Forelimb muscle (tissue), 1 donor: ENCODE results near the gene CX3CR1. TPM values are rescaled to one million over a fixed set of nuclear protein-coding genes. Genes with fewer than 3 reads are reported as not detected.
"Not testable (repeated sequence)": the region's sequence is repeated elsewhere in the genome, so short reads cannot be mapped to it uniquely, and the experiment has no call there.

Source experiments
- DNase-seq: peaks from one replicate; pipeline ENCODE4 v3.0.0-alpha.2; 2013; ENCODE audit warnings: low read depth
- polyA plus RNA-seq: library from polyadenylated mRNA; unstranded; fragments of 120-200 nt; gene quantifications from one replicate; pipeline ENCODE4 v1.2.1, GENCODE V29; 2013; ENCODE audit not compliant: insufficient read length

The CX3CR1 gene, protein sequence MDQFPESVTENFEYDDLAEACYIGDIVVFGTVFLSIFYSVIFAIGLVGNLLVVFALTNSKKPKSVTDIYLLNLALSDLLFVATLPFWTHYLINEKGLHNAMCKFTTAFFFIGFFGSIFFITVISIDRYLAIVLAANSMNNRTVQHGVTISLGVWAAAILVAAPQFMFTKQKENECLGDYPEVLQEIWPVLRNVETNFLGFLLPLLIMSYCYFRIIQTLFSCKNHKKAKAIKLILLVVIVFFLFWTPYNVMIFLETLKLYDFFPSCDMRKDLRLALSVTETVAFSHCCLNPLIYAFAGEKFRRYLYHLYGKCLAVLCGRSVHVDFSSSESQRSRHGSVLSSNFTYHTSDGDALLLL
- 4.2 TPM for polyA plus RNA-seq

DNA sequence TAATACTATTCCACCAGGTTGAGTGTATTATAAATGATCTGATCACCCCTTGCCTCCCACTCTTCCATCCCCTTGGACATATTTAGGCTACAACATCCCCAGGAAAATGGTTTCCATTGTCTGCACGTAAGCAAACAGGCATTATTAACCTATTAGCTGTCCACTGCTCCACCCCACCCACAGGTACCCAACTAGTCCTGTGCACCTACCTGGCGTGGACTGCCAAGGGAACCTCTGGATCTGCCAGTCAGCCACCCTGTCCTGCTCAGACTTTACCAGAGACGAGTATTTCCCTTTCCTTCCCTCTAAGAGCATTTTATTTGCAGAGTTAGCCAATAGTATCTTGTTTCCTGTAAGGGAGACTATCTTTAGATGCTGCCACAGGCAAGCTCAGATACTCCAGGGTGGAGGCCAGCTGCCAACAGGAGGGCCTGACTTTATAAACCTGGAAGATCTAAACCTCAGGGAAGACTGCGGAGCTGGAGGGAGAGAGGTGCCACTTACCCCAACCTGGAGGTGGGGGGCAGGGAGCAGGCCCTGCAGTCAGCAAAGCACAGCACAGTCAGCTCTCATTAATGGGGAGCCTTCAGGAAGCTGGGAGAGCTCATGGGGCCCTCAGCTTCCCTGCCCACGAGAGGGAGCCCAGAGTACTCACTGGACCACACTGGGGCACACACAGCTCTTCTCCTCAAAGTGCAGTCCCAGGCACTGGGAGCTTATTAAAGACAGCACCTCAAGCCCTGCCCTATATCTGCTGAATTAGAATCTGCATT, at the start of gene CX3CR1:
Gene CX3CR1 (minus strand): TSS at position 292 of the 773 bp plus-strand sequence. CDS start 13,527 bp downstream, outside the sequence.
- no peak for DNase-seq

DNA sequence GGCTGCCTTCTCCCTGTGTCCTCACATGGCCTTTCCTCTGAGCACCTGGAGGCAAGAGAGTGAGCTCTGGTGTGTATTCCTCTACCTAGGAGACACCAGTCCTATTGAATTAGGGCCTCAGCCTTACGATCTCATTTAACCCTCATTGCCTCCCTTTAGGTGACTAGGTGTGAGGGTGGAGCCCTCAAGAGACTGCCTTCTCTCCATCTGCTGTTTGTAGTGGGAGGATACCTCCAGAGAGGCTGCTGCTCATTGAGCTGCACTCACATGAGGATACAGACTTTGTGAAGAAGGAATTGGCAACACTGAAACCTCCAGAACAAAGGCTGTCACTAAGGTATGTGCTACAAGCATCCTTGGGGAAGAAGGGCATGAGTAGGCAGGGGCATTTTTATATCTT, 49.7 kb upstream of the CX3CR1 start, which contains the start of gene CCR8:
Gene CCR8 (plus strand): TSS at position 217 of the 400 bp plus-strand sequence. CDS start 2,623 bp downstream, outside the sequence.
- no peak for DNase-seq

DNA sequence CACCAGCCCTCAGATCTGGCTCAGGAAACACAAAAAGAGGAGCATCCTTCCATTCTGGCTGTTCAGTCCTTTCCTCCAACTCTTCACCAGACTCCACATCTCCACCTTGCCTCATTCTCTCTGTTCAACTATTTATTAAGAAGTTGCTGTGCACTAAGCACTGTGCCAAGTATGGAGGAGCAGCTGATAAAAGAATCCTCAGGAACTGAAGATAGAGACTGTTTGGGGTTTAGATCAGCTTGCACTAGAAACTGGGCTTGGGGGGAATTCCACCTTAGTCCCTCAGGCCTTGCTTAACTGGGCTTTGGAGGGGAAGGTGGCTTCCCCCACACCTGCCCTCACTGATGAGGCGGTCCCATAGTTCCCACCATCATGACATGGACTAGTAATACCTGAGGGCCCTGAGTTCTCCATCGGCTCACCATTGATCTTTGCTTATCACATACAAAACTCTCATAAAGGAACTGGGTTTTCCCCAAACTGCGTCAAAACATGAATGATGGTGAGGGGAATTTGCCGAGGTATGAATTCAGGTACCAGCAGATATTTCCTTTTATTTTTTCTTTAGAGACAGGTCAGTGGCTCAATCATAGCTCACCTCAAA, 48.0 kb upstream of the CX3CR1 start:
- no peak for DNase-seq

DNA sequence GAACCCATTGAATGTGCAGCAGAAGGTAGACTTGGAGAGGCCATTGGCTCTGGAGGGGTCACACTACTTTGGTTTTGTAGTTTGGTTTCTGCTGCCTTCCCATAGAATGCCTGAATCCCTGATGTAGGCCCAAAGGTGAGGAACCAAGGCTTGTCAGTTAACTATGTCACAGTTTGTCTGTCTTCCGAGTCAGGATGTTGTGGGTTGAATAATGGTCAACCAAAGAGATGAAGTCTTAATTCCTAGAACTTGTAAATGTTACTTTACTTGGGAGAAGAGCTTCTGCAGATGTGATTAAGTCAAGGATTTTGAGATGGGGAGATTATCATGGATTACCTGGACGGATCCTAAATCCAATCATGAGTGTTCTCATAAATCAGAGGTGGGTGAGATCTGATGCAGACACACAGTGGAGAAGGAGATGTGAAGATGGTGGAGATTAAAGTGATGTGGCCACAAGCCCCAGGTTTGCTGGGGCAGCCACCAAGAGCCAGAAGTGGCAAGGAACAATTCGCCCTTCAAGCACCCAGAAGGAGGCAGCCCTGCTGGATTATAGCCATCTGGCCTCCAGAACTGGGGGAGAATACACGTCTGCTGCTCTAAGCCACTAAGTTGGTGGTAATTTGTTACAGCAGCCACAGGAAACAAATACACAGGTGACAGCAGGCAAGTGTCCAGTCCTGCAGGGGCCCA, 47.4 kb upstream of the CX3CR1 start:
- DNase-seq, result no peak

DNA sequence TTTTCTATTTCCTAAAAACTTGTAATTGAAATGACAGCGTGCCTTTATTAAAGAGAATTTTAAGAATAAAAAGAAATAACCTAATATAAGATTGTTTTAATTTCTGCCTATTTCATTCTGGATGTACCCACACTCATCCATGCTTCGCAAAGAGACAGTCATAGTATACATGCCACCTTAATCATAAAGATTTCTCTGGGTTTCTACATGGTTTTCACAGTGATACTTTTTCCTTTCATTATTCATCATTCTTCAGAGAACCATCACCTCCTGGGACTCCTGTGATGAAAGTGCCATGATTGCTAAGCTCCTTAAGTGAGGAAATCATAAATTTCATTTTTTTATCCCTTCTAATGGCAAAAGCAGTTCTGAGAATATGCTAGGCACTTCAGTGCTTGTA, 45.4 kb upstream of the CX3CR1 start:
- DNase-seq, result no peak

- no peak for DNase-seq
Observed at GRCh38 chr3:39323494-39323893, 43.7 kb upstream of the CX3CR1 start.

GRCh38 chr3:39322936-39323335, 43.1 kb upstream of the CX3CR1 start:
- DNase-seq, result no peak

DNA sequence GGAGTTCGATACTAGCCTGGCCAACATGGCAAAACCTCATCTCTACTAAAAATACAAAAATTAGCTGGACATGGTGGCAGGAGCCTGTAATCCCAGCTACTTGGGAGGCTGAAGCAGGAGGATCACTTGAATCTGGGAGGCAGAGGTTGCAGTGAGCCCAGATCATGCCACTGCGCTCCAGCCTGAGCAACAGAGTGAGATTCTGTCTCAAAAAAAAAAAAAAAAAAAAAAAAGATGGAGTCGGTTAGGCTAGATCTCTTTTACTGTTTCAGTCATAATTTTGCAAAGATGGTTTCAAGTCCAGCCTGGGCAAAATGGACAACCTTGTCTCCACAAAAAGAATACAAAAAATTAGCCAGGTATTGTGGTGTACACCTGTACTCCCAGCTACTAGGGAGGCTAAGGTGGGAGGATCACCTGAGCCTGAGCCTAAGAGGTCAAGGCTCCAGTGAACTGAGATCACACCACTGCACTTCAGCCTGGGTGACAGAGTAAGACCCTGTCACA, 42.4 kb upstream of the CX3CR1 start:
- not testable (repeated sequence) for DNase-seq

DNA sequence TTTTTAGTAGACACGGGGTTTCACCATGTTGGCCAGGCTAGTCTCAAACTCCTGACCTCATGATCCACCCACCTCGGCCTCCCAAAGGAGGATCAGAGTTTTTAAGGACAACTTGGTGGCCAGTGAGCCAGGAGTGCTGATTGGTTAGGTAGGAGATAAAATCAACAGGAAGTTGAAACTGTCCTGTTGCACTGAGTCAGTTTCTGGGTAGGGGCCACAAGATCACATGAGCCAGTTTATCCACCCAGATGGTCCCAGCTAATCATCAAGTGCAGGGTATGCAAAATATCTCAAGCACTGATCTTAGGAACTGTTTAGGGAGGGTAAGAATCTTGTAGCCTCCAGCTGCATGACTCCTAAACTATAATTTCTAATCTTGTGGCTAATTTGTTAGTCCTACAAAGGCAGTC, 41.7 kb upstream of the CX3CR1 start:
- not testable (repeated sequence) for DNase-seq

DNA sequence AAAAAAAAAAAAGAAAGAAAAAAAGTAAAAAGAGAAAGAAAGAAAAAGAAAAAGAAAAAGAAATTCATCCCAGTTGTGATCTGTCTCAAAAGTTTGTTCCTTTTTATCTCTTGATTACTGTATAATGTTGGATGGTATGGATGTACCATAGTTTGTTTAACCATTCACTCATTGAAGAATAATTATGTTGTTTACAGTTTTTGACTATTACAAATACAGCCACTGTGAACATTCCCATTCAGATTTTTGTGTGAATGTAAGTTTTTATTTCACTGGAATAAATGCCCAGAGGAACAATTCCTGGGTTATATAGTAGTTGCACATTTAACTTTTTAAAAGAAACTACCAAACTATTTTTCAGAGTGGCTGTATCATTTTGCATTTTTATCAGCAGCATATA, 39.4 kb upstream of the CX3CR1 start:
- DNase-seq, result no peak

DNA sequence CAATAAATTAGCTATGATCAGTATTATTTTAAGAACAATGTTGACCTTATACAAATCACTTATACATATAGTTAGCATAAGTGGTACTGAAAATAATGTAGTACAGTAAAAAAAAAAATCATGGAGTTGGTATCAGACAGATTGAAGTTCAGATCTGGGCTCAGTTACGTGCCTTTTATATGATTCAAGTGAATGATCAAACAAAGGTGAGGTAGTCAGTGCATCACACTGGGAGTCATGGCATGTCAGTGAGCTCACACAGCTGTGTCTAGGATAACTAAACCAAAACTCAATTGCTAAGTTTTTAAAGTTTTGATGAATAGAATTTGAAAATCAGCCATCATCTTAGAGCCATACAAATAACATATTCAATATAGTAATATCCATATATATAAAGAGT, 38.5 kb upstream of the CX3CR1 start:
- no peak for DNase-seq

DNA sequence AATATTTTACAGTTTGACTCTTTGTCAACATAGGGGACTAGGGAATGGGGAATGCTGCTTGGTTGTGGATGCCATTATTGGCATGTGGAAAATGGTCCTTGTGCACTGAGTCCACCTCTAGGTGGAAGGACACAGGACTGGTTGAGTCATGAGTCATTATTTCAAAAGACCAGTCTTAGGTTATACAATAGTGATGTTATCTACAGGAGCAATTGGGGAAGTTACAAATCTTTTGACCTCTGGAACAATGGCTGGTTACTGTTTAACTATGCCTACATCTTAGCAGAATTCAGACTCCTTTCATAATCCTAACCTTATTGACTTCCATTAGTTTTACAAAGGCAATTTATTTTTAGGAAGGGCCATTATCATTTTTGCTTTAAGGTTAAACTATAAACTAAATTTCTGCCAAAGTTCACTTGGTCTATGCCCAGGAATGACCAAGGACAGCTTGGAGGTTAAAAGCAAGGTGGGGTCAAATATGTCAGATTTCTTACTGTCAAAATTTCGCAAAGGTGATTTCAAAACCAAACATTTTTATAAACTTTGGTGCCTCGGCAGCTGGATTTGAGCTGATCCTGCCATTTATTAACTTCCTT, 37.8 kb upstream of the CX3CR1 start:
- no peak for DNase-seq

GRCh38 chr3:39315420-39315819, 35.6 kb upstream of the CX3CR1 start:
- no peak for DNase-seq

DNA sequence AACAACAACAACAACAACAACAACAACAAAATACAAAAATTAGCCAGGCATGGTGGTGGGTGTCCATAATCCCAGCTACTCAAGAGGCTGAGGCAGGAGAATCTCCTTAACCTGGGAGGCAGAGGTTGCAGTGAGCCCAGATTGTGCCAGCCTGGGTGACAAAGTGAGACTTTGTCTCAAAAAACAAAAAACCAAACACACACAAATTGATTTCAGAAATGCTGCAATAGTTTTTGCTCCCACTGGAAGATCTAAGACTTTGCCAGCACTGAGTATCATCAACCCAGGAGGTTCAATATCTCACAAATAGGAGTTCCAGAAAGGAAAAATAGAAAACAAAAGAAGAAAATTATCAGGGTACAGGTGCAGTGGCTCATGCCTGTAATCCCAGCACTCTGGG, 33.5 kb upstream of the CX3CR1 start:
- no peak for DNase-seq

DNA sequence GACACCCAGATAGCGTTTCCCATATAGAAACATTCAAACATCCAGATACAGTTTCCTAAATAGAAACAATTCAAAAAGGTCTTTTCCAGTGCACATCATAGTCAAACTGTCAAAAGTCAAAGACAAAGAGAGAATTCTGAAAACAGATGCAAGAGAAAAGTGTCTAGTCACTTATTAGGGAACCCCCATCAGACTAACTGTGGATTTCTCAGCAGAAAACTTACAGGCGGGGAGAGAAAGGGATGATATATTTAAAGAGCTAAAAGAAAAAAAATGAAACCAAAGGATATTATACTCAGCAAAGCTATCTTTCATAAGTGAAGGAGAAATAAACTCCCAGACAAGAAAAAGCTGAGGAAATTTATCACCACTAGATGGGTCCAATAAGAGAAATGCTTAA, 22.3 kb upstream of the CX3CR1 start:
- DNase-seq, result no peak

- no peak for DNase-seq
Observed at GRCh38 chr3:39299279-39299678, 19.4 kb upstream of the CX3CR1 start.

- DNase-seq, result no peak
Observed at GRCh38 chr3:39296197-39297077, 16.6 kb upstream of the CX3CR1 start.

DNA sequence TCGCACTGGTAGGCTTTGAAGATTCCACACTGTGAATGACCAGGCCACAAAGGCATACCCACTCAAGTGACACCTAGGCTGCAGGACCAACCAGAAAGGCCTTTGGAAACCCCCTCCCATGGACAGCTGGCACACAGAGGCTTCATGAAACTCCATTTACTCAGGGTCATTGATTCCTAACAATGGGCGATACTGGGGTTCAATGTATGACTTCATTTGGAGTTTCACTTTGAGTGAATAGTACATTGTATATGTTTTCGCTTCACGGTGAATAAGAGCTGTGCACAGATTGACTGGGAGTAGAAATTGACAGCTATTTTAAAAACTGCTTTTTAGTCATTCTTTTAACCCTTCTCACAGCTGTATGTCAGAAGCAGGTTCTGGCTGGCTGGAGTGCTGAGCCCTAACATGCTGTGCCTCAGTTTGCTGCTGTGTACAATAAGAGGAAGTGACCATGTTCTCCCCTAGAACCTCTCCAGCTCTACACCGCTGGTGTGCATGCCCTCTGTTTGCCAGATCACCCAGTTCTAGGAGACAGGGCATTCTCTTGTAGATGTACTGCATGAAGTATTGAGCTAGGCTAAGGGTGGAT, 15.4 kb upstream of the CX3CR1 start:
- DNase-seq, result no peak

DNA sequence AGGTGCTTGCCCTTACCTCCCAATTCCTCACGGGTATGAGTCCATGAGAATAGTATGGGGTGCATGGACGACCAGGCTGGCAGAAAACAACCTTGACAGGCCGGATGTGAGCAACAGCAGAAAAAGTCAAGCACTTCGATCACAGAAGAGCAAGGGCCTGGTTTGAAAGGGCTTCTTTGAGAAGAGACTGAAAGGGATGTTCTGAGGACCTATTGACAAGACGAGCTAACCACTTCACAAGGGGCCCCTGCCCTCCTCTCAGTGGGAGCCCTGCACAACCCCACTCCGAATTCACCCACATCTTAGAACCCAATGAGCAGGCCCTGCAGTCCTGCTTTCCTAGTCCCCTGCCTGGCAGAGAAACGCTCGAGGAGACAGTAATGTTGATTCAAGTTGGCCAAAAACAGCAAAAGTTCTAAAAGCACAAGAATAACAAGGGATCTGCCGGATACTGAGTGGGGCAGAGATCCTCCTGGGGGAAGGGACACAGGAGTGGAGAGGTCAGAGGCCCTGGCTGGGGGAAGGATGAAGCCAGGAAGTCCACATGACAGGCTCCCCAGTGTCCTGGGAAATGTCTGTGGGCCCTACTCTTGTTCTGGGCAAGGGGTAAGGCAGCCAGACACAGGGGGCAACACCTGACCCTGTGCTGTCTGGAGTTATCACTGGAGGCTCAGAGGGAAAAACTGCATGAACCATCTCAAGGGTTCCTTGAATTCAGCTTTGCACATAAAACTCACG, 14.8 kb upstream of the CX3CR1 start:
- no peak for DNase-seq
